RPMI8226 (cell line): ENCODE data around the gene NTN1.

Experiments
- DNase-seq: peaks from one replicate; pipeline ENCODE4 v3.0.0-alpha.2; 2015

Gene NTN1

GRCh38 chr17:9170336-9170735 lies 149.0 kb downstream of the NTN1 start:
- DNase-seq, result no peak

DNA sequence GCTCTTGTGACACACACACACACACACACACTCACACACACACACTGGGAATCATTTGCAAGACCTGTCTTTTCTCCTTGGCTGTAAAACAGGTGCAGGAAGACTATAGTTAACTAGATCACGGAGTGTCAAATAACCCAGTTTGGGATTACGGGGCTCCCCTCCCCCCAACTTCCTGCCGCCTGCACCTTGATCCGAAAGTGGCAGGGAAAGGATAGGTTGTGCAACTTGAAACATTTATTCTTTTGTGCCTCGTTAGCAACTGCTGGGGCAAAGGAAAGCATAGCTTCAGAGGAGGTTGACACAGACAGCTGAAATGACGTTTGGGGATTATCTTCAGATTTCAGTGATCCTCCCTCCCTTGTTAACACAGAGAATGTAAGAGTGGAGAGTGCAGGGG lies 149.5 kb downstream of the NTN1 start:
- no peak for DNase-seq

GRCh38 chr17:9173386-9173983 lies 152.2 kb downstream of the NTN1 start:
- DNase-seq, result no peak

GRCh38 chr17:9174312-9174711 lies 153.0 kb downstream of the NTN1 start:
- DNase-seq, result no peak

DNA sequence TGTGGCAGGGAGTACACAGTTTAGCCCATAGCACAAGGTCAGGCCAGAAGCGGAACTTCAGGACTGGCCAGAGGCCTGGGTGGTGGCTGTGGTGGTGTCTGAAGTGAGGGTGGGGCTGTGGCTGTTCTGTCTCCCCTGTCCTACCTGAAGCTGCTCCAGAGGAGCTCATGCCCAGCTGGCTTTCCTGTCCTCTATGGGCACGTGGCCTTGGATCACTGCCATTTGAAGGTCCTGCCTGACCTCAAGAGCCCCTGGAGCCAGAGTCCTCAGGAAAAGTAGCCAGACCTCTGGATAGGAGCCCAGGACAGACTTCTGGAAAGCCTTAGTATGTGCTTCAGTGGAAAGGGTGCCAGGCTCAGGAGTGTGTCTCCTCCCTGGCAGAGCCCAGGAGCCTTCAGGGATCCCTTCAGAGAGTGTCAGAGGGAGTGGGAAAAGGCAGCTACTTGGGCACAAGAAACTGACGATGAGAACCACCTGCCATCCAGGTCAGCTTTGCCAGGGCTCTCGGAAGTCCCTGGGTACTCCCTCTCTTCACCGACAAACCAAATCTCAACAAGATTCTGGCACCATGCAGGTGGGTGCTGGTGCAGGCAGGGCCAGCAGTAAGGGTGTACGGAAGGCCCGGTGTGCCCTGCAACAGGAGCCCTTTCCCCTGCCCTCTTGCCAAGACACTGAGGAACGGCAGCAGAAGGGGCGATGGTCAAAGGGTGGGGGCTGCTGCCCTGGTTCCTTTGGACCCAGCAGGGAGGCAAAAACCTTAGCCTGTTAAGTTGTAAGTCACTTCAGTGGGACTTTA lies 153.7 kb downstream of the NTN1 start:
- no peak for DNase-seq

- DNase-seq, result no peak
These were observed 154.6 kb downstream of the NTN1 start for GRCh38 chr17:9175700-9176467.

DNA sequence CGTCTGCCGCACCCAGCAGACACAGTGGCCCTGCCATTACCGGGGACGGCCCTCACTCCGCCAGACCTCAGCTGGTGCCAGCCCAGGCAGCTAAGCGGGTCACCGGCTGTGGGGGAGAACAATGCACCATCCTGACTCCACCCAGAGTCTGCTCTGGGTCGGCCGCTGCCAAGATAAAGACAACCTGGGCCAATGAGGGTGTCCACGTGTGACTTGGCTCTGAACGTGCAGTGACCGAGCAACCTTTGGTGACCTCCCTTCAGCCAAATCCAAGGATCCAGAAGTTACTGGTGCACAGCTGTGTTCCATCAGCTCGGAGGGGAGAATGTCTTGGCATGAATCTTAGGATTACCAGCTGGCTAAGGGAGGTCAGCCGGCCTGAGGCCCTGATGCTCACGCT lies 155.9 kb downstream of the NTN1 start:
- DNase-seq, result no peak

DNA sequence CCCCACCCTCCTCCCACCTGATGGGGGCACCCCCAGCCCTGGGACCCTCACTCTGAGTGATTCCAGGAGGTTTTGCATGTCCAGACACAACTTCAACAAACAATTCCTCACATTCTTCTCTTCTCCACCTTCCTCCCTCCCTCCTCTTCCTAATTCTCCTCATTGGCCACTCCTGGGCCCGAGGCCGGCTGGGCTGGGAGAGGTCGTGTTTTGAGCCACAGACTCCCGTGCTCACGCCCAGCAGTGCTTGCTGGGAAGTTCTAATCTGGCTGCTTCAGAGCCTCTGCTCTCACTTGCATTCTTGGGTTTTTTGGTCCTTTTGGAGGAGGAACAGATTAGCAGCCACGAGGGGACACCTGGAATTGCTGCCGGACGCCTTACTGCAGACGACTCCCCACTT lies 157.0 kb downstream of the NTN1 start:
- DNase-seq, result no peak

DNA sequence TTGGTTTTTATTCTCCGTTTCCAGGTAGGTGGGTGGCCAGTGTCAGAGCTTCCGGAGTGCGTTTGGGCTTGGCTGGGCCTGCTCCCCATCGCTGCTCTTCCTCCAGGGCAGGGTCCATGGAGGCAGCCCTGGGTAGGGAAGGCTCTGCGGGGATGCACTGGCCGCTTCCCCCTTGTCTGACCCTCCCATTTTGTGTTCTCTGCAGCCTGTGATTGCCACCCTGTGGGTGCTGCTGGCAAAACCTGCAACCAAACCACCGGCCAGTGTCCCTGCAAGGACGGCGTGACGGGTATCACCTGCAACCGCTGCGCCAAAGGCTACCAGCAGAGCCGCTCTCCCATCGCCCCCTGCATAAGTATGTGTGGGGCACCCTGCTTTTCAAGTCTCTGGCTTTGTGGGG lies 158.3 kb downstream of the NTN1 start:
- no peak for DNase-seq

- DNase-seq, result no peak
These were observed 160.3 kb downstream of the NTN1 start for GRCh38 chr17:9181640-9182039.

DNA sequence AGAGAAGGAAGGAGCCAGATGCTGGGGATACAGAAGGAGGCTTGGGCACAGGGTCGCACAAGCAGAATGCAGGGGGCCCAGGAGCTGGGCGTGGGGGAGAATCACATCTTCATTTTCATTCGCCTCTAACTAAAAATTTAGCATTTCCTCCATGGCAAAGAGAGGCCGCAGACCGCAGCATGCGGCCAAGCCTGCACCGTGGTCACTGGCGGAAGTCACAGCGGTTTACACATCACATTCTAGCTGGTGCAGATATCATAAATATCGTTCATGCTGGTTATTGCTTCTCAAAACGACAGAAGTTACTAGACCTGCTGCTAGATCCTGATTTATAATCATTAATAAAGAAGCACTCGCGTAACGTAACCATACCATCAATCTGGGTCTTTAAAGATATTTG lies 162.0 kb downstream of the NTN1 start:
- no peak for DNase-seq

GRCh38 chr17:9185142-9185541 lies 163.8 kb downstream of the NTN1 start:
- DNase-seq, result no peak

GRCh38 chr17:9185688-9186284 lies 164.5 kb downstream of the NTN1 start:
- no peak for DNase-seq

GRCh38 chr17:9187828-9188227 lies 166.5 kb downstream of the NTN1 start:
- DNase-seq, result no peak

GRCh38 chr17:9188367-9188766 lies 167.1 kb downstream of the NTN1 start:
- DNase-seq, result no peak

DNA sequence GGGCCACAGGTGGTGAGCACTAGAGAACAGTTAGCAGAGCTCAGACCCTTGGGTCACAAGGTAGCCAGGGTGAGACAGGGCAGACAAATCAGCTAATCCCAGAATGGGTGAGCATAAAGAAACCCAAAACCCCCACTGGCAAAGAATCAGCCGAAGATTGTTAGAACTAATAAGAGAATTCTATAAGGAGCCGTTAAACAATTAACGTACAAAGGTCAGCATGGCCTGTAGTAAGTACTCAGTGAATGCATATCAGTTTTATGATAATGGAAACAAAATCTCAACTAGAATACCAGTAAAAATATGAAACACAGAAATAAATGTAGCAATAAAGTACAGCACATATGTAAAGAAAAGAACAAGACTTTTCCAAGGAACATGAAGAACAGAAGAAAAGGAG lies 168.6 kb downstream of the NTN1 start:
- no peak for DNase-seq

GRCh38 chr17:9192010-9192409 lies 170.7 kb downstream of the NTN1 start:
- no peak for DNase-seq

GRCh38 chr17:9195411-9195810 lies 174.1 kb downstream of the NTN1 start:
- DNase-seq, result no peak

- no peak for DNase-seq
These were observed 174.8 kb downstream of the NTN1 start for GRCh38 chr17:9195961-9196670.

GRCh38 chr17:9199571-9200551 lies 178.6 kb downstream of the NTN1 start:
- DNase-seq, result no peak

DNA sequence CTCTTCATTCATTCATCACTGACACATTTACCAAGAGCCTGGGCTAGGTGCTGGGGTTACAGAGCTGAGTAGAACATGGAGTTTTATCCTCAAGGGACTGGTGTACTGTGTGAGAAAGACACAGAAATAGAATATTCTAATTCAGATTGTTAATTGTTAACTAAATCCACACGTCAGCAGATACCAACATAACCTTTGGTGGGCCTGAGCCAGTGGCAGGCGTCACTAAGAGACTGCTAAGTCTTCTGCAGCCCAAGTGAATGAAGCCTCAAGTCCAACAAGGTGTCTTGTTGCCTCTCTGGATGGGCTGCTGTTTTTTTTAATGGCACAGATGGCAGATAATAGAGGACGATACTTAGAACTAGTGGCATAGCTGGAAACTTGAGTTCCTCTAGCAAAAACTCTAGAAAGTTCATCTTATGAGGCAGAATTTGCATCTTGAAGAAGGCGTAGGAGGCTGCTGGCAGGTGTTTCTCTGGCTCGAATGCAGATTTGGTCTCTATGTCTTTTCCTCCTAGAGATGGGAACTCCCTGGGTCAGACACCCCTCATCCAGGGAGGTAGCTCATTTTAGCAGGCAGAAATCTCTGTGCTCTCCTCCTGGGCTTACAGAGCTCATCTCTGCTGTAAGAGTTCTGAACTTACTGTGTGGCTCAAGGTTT lies 179.5 kb downstream of the NTN1 start:
- DNase-seq, result no peak
